Ishikawa (cell line): ENCODE data around the gene LINC01488.

Experiments used
- CEBPB ChIP-seq: IDR thresholded peaks from 2 replicates; pipeline ENCODE4 v1.6.1; 2012
- CREB1 ChIP-seq: IDR thresholded peaks from 2 replicates; pipeline ENCODE4 v1.6.1; 2012; ENCODE audit warnings: low read depth
- EP300 ChIP-seq: IDR thresholded peaks from 2 replicates; pipeline ENCODE4 v1.6.1; 2012; ENCODE audit warnings: borderline replicate concordance
- MAX ChIP-seq: IDR thresholded peaks from 2 replicates; pipeline ENCODE4 v1.6.1; 2012
- TCF12 ChIP-seq: IDR thresholded peaks from 2 replicates; pipeline ENCODE4 v1.6.1; 2012; ENCODE audit warnings: low read depth

- no peak for TF ChIP-seq CREB1
- no peak for TF ChIP-seq EP300
- TF ChIP-seq TCF12 = no peak
- no peak for TF ChIP-seq MAX
- TF ChIP-seq CEBPB = no peak
Measured at GRCh38 chr11:69537126-69537525, 55.7 kb downstream of the LINC01488 start.
